MG63 (cell line): ENCODE data around the gene KDM3B. TPM values are rescaled to one million over a fixed set of nuclear protein-coding genes. Genes with fewer than 3 reads are reported as not detected.

ENCODE experiments used
- DNase-seq: peaks from one replicate; pipeline ENCODE4 v3.0.0-alpha.2; 2020
- H3K27me3 ChIP-seq: fragments of 250-450 bp; sonication (Bioruptor Pico); 2 replicates; pipeline ENCODE4 v1.5.1; 2020; ENCODE audit warnings: mild to moderate bottlenecking, moderate library complexity
- H3K36me3 ChIP-seq: fragments of 250-450 bp; sonication (Bioruptor Pico); 2 replicates; pipeline ENCODE4 v1.5.1; 2020; ENCODE audit warnings: mild to moderate bottlenecking, moderate library complexity
- H3K4me3 ChIP-seq: fragments of 250-450 bp; sonication (Bioruptor Pico); 2 replicates; pipeline ENCODE4 v1.5.1; 2020; ENCODE audit warnings: mild to moderate bottlenecking, moderate library complexity
- H3K9me3 ChIP-seq: fragments of 250-450 bp; sonication (Bioruptor Pico); 2 replicates; pipeline ENCODE4 v1.5.1; 2020; ENCODE audit warnings: mild to moderate bottlenecking, moderate library complexity
- total RNA-seq: library from RNA; depleted of rRNA; stranded (reverse); fragments of >200 nt; shearing (Covaris generic); gene quantifications from 2 replicates; pipeline ENCODE4 v1.2.3, GENCODE V29; 2014; ENCODE audit warnings: low replicate concordance

The KDM3B gene
- total RNA-seq, 1 experiment from 2014 or later, result 41.6 TPM

- no peaks in the 10 kb centered on the region for H3K27me3 ChIP-seq
- no peaks in the 10 kb centered on the region for H3K36me3 ChIP-seq
- no peak for DNase-seq
- H3K9me3 ChIP-seq, result no peaks in the 10 kb centered on the region
- no peak overlapping the region for H3K4me3 ChIP-seq
Observed at GRCh38 chr5:138455232-138455930, 102.9 kb downstream of the KDM3B start.

- DNase-seq, result no peak
- H3K27me3 ChIP-seq, result no peaks in the 10 kb centered on the region
- no peaks in the 10 kb centered on the region for H3K9me3 ChIP-seq
- no peak overlapping the region for H3K4me3 ChIP-seq
- no peaks in the 10 kb centered on the region for H3K36me3 ChIP-seq
Observed at GRCh38 chr5:138457531-138458275, 105.2 kb downstream of the KDM3B start.

- Histone ChIP-seq H3K27me3 (no peaks in the 10 kb centered on the region), H3K4me3 (no peak overlapping the region), H3K9me3 (no peaks in the 10 kb centered on the region), H3K36me3 (no peaks in the 10 kb centered on the region)
- DNase-seq, result no peak
Observed at GRCh38 chr5:138458384-138458783, 105.9 kb downstream of the KDM3B start.

GRCh38 chr5:138458856-138459255, 106.4 kb downstream of the KDM3B start:
- Histone ChIP-seq H3K9me3 (no peaks in the 10 kb centered on the region), H3K4me3 (no peak overlapping the region), H3K36me3 (no peaks in the 10 kb centered on the region), H3K27me3 (no peaks in the 10 kb centered on the region)
- DNase-seq, result no peak

- Histone ChIP-seq H3K9me3 (no peaks in the 10 kb centered on the region), H3K27me3 (no peaks in the 10 kb centered on the region), H3K4me3 (no peak overlapping the region), H3K36me3 (no peaks in the 10 kb centered on the region)
- no peak for DNase-seq
Observed at GRCh38 chr5:138459311-138459933, 106.9 kb downstream of the KDM3B start.

- no peak overlapping the region for H3K4me3 ChIP-seq
- no peaks in the 10 kb centered on the region for H3K36me3 ChIP-seq
- H3K27me3 ChIP-seq, result no peaks in the 10 kb centered on the region
- DNase-seq, result no peak
- H3K9me3 ChIP-seq, result no peaks in the 10 kb centered on the region
Observed at GRCh38 chr5:138460032-138460693, 107.7 kb downstream of the KDM3B start.

- DNase-seq, result peak; percentile 77
- Histone ChIP-seq H3K27me3 (no peaks in the 10 kb centered on the region), H3K36me3 (peaks cover 8% of the 10 kb centered on the region)
Observed at GRCh38 chr5:138461343-138462125, 109.0 kb downstream of the KDM3B start.

GRCh38 chr5:138463419-138464007, 111.0 kb downstream of the KDM3B start:
- no peaks in the 10 kb centered on the region for H3K9me3 ChIP-seq
- no peak for DNase-seq

More at GRCh38 chr5:138461343-138462125, 109.0 kb downstream of the KDM3B start:
- Histone ChIP-seq H3K9me3 (no peaks in the 10 kb centered on the region), H3K4me3 (no peak overlapping the region)

GRCh38 chr5:138464008-138464387, 111.5 kb downstream of the KDM3B start:
- peak overlapping the region; percentile 95 for H3K4me3 ChIP-seq
- peaks cover 26% of the 10 kb centered on the region for H3K36me3 ChIP-seq
- H3K27me3 ChIP-seq, result no peaks in the 10 kb centered on the region
- H3K9me3 ChIP-seq, result no peaks in the 10 kb centered on the region
- peak; percentile 98 for DNase-seq

More at GRCh38 chr5:138463419-138464007, 111.0 kb downstream of the KDM3B start:
- Histone ChIP-seq H3K4me3 (peak overlapping the region; percentile 95), H3K36me3 (peaks cover 26% of the 10 kb centered on the region), H3K27me3 (no peaks in the 10 kb centered on the region)

GRCh38 chr5:138464388-138465260, 112.1 kb downstream of the KDM3B start:
- Histone ChIP-seq H3K4me3 (peak overlapping the region; percentile 95), H3K36me3 (peaks cover 26% of the 10 kb centered on the region), H3K9me3 (no peaks in the 10 kb centered on the region), H3K27me3 (no peaks in the 10 kb centered on the region)
- DNase-seq, result peak; percentile 99

GRCh38 chr5:138465261-138466124, 113.0 kb downstream of the KDM3B start, which contains the start of gene EGR1:
Gene EGR1 (plus strand): TSS chr5:138465479. CDS start chr5:138465762, 283 bp downstream.
- peaks cover 26% of the 10 kb centered on the region for H3K36me3 ChIP-seq

GRCh38 chr5:138466125-138466899, 113.8 kb downstream of the KDM3B start:
- peaks cover 26% of the 10 kb centered on the region for H3K36me3 ChIP-seq
- H3K4me3 ChIP-seq, result peak overlapping the region; percentile 95
- DNase-seq, result peak; percentile 23
- no peaks in the 10 kb centered on the region for H3K27me3 ChIP-seq
- H3K9me3 ChIP-seq, result no peaks in the 10 kb centered on the region; the same call in 1 of the 2 replicates

More at GRCh38 chr5:138465261-138466124, 113.0 kb downstream of the KDM3B start, which contains the start of gene EGR1:
- DNase-seq, result peak; percentile 94
- H3K9me3 ChIP-seq, result no peaks in the 10 kb centered on the region; the same call in 1 of the 2 replicates
- no peaks in the 10 kb centered on the region for H3K27me3 ChIP-seq
- peak within 1 kb of the TSS; percentile 95 for H3K4me3 ChIP-seq

GRCh38 chr5:138466900-138467710, 114.6 kb downstream of the KDM3B start:
- H3K27me3 ChIP-seq, result no peaks in the 10 kb centered on the region
- peak overlapping the region; percentile 95 for H3K4me3 ChIP-seq
- no peaks in the 10 kb centered on the region; the same call in 1 of the 2 replicates for H3K9me3 ChIP-seq
- H3K36me3 ChIP-seq, result peaks cover 26% of the 10 kb centered on the region
- no peak for DNase-seq
